ENCODE results near the gene MINDY1. TPM values are rescaled to one million over a fixed set of nuclear protein-coding genes. Genes with fewer than 3 reads are reported as not detected.

Gene MINDY1
- total and polyA plus RNA-seq, 2 donors (not counting 3 experiments of a cell fraction or from before 2014, with no cell fraction given) = 12.0 to 15.4 TPM

DNA sequence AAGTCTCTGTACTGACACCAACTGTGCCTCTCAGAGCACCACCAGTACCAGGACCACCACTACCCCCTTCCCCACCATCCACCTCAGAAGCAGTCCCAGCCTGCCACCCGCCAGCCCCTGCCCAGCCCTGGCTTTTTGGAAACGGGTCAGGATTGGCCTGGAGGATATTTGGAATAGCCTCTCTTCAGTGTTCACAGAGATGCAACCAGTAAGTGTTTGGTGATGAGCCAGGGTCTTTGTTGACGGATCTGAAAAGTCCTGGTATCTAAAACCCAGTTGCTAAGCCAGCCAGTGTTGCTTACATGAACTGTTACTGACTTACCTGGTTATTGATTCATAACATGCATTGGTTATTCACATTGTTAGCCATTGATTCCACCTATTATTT, 41.9 kb upstream of the MINDY1 start:
- Histone ChIP-seq H3K27me3 (ENCODE audit: control insufficient read depth in 2 of 2, insufficient read depth in 2 of 2, low read length in 2 of 2) (no peaks in the 10 kb centered on the region), H3K9me1 (replicated peaks; ENCODE audit: control insufficient read depth, extremely low read depth, insufficient read depth, low read length) (no peaks in the 10 kb centered on the region), H3K79me2 (ENCODE audit: control insufficient read depth, insufficient read depth, low read length) (no peaks in the 10 kb centered on the region), H3K4me2 (ENCODE audit: insufficient read depth, low read length) (peak overlapping the region; percentile 74), H3K27ac (ENCODE audit: insufficient read depth, low read depth, low read length) (no peak overlapping the region), H3K36me3 (ENCODE audit: control insufficient read depth in 2 of 2, extremely low read depth in 1 of 2, insufficient read depth in 2 of 2, low read length in 2 of 2) (peaks cover 10 to 16% of the 10 kb centered on the region in 2 experiments), H4K20me1 (replicated peaks; ENCODE audit: control insufficient read depth, extremely low read depth, insufficient read depth, low read length) (no peaks in the 10 kb centered on the region), H3K4me1 (ENCODE audit: control insufficient read depth, extremely low read depth, insufficient read depth, low read length) (peaks cover 8% of the 10 kb centered on the region), H3K9ac (replicated peaks; ENCODE audit: extremely low read depth, insufficient read depth, low read length) (no peak overlapping the region), H3K9me3 (replicated peaks; ENCODE audit: control insufficient read depth, insufficient read depth, low read length) (no peaks in the 10 kb centered on the region), H2AFZ (ENCODE audit: low read depth, low read length) (no peak overlapping the region), H3K4me3 (replicated peaks in 1 of 3; ENCODE audit: insufficient read depth in 1 of 3, low read depth in 1 of 3, low read length in 3 of 3) (peak overlapping the region in 2 of 3 experiments; percentile 73 to 76)
- CTCF ChIA-PET = interaction anchor here (0.7 to 3.0 kb wide), 16 partner anchors 9 to 53 kb away, joined by 3 to 29 read pairs (median 5); partner anchors contain the start of genes BNIPL, CDC42SE1, GABPB2 and MINDY1
- POLR2A ChIA-PET = no interaction called here
- DNase-seq (ENCODE audit: low read depth, low spot score) (no peak), FAIRE-seq (no peak)
- dilution Hi-C loops (cut with MboI; ENCODE audit: extremely low pct_ligation_motif_present, low sequenced_read_pairs) = no loop called here
- TF ChIP-seq POLR2A (IDR thresholded peaks at IDR 0.05; ENCODE audit: low read depth, low read length) (peak; percentile 3), JUN (IDR thresholded peaks at IDR 0.05; ENCODE audit: borderline replicate concordance, insufficient read depth, insufficient read length, low read depth) (no peak), MYC (IDR thresholded peaks at IDR 0.05; ENCODE audit: low read depth, low read length) (no peak), GATA2 (IDR thresholded peaks at IDR 0.05; ENCODE audit: insufficient read depth, insufficient read length, low read depth, low read length) (no peak)
- TF ChIP-seq, protein P1, sequence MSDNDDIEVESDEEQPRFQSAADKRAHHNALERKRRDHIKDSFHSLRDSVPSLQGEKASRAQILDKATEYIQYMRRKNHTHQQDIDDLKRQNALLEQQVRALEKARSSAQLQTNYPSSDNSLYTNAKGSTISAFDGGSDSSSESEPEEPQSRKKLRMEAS (IDR thresholded peaks at IDR 0.05; ENCODE audit: insufficient read depth, insufficient read length) = no peak
- intact Hi-C loops (cut with micrococcal nuclease) = loop anchor here (1.0 kb wide), 4 partner anchors 11 to 69 kb away; partner anchors contain the start of genes CDC42SE1 and PRUNE1
- BruUV-seq (replicated peaks) = no TSS peak

DNA sequence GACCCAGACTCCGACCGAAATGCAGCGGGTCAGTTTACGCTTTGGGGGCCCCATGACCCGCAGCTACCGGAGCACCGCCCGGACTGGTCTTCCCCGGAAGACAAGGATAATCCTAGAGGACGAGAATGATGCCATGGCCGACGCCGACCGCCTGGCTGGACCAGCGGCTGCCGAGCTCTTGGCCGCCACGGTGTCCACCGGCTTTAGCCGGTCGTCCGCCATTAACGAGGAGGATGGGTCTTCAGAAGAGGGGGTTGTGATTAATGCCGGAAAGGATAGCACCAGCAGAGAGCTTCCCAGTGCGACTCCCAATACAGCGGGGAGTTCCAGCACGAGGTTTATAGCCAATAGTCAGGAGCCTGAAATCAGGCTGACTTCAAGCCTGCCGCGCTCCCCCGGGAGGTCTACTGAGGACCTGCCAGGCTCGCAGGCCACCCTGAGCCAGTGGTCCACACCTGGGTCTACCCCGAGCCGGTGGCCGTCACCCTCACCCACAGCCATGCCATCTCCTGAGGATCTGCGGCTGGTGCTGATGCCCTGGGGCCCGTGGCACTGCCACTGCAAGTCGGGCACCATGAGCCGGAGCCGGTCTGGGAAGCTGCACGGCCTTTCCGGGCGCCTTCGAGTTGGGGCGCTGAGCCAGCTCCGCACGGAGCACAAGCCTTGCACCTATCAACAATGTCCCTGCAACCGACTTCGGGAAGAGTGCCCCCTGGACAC, 41.4 kb upstream of the MINDY1 start:
- intact Hi-C loops (cut with micrococcal nuclease) (loop anchor here (1.0 kb wide), 4 partner anchors 11 to 69 kb away; partner anchors contain the start of genes CDC42SE1 and PRUNE1), dilution Hi-C loops (cut with MboI; ENCODE audit: extremely low pct_ligation_motif_present, low sequenced_read_pairs) (no loop called here)
- Histone ChIP-seq H3K9me1 (replicated peaks; ENCODE audit: control insufficient read depth, extremely low read depth, insufficient read depth, low read length) (no peaks in the 10 kb centered on the region), H3K9me3 (replicated peaks; ENCODE audit: control insufficient read depth, insufficient read depth, low read length) (no peaks in the 10 kb centered on the region), H3K27me3 (ENCODE audit: control insufficient read depth in 2 of 2, insufficient read depth in 2 of 2, low read length in 2 of 2) (no peaks in the 10 kb centered on the region), H3K36me3 (ENCODE audit: control insufficient read depth in 2 of 2, extremely low read depth in 1 of 2, insufficient read depth in 2 of 2, low read length in 2 of 2) (peaks cover 10 to 12% of the 10 kb centered on the region in 2 experiments), H3K79me2 (ENCODE audit: control insufficient read depth, insufficient read depth, low read length) (no peaks in the 10 kb centered on the region), H3K4me2 (ENCODE audit: insufficient read depth, low read length) (peak overlapping the region; percentile 74), H3K4me1 (ENCODE audit: control insufficient read depth, extremely low read depth, insufficient read depth, low read length) (peaks cover 8% of the 10 kb centered on the region), H4K20me1 (replicated peaks; ENCODE audit: control insufficient read depth, extremely low read depth, insufficient read depth, low read length) (no peaks in the 10 kb centered on the region), H3K4me3 (replicated peaks in 1 of 3; ENCODE audit: insufficient read depth in 1 of 3, low read depth in 1 of 3, low read length in 3 of 3) (peak overlapping the region; percentile 66 to 76 (median 73)), H3K9ac (replicated peaks; ENCODE audit: extremely low read depth, insufficient read depth, low read length) (peak overlapping the region; percentile 59), H2AFZ (ENCODE audit: low read depth, low read length) (peak overlapping the region; percentile 90), H3K27ac (ENCODE audit: insufficient read depth, low read depth, low read length) (peak overlapping the region; percentile 26)
- DNase-seq (ENCODE audit: low read depth, low spot score) (peak; percentile 84), FAIRE-seq (peak; percentile 80)
- POLR2A ChIA-PET = interaction anchor here (1.3 kb wide), 1 partner anchor 10 kb away, joined by 3 read pairs; no protein-coding TSS in a partner anchor
- BruUV-seq (replicated peaks) = TSS peak; percentile 67
- CTCF ChIA-PET = interaction anchor here (0.7 to 3.0 kb wide), 20 partner anchors 8 to 108 kb away, joined by 3 to 29 read pairs (median 4); partner anchors contain the start of genes BNIPL, CDC42SE1, CERS2 and GABPB2
- TF ChIP-seq, protein P1 (IDR thresholded peaks at IDR 0.05; ENCODE audit: insufficient read depth, insufficient read length) = peak; percentile 29
- no peak for TF ChIP-seq JUN (IDR thresholded peaks at IDR 0.05; ENCODE audit: borderline replicate concordance, insufficient read depth, insufficient read length, low read depth)
- TF ChIP-seq FOS (IDR thresholded peaks at IDR 0.05; ENCODE audit: borderline replicate concordance, insufficient read depth, low read length) = no peak
- TF ChIP-seq, protein P2, sequence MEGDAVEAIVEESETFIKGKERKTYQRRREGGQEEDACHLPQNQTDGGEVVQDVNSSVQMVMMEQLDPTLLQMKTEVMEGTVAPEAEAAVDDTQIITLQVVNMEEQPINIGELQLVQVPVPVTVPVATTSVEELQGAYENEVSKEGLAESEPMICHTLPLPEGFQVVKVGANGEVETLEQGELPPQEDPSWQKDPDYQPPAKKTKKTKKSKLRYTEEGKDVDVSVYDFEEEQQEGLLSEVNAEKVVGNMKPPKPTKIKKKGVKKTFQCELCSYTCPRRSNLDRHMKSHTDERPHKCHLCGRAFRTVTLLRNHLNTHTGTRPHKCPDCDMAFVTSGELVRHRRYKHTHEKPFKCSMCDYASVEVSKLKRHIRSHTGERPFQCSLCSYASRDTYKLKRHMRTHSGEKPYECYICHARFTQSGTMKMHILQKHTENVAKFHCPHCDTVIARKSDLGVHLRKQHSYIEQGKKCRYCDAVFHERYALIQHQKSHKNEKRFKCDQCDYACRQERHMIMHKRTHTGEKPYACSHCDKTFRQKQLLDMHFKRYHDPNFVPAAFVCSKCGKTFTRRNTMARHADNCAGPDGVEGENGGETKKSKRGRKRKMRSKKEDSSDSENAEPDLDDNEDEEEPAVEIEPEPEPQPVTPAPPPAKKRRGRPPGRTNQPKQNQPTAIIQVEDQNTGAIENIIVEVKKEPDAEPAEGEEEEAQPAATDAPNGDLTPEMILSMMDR (IDR thresholded peaks at IDR 0.05; ENCODE audit: extremely low read depth in 1 of 2, insufficient read depth in 1 of 2, low read depth in 1 of 2, low read length in 2 of 2) = peak; percentile 40 to 74
- TF ChIP-seq GATA2 (IDR thresholded peaks at IDR 0.05; ENCODE audit: insufficient read depth, insufficient read length, low read depth, low read length) = no peak
- TF ChIP-seq POLR2AphosphoS5 (IDR thresholded peaks at IDR 0.05; ENCODE audit: insufficient read depth, low read depth, low read length) = peak; percentile 58
- no peak for TF ChIP-seq EZH2 (IDR thresholded peaks at IDR 0.05; ENCODE audit: borderline replicate concordance, low read depth, low read length, severe bottlenecking)
- peak; percentile 65 for TF ChIP-seq POLR2A (IDR thresholded peaks at IDR 0.05; ENCODE audit: low read depth, low read length)
- TF ChIP-seq MYC (IDR thresholded peaks at IDR 0.05; ENCODE audit: low read depth, low read length) = no peak

All from endothelial cell of umbilical vein (primary cell).